Suprapubic skin (tissue), 4 donors: Measurements from ENCODE around the gene SUSD4.

Source experiments
- EP300 ChIP-seq: sonication (generic); formaldehyde crosslinking; IDR thresholded peaks from one replicate; pipeline ENCODE4 v1.6.1; 2017; ENCODE audit warnings: antibody characterized with exemption
- POLR2A ChIP-seq, 2 donors: fragments of 450-650 bp; IDR thresholded peaks; one replicate each; pipeline ENCODE4 v1.6.1; 2017; ENCODE audit warnings: antibody characterized with exemption in 2 of 2, mild to moderate bottlenecking in 2 of 2, moderate library complexity in 2 of 2
- POLR2AphosphoS5 ChIP-seq, 3 donors: sonication (generic); formaldehyde crosslinking; IDR thresholded peaks; one replicate each; pipeline ENCODE4 v1.6.1; 2017; ENCODE audit warnings: antibody characterized with exemption in 3 of 3
- TF ChIP-seq, protein P1 (sequence below), 2 donors: fragments of 200-600 bp in 1 of 2; fragments of 450-650 bp in 1 of 2; sonication (generic) in 1 of 2; IDR thresholded peaks; one replicate each; pipeline ENCODE4 v1.5.1; 2016 to 2019; ENCODE audit warnings: antibody characterized with exemption in 2 of 2, mild to moderate bottlenecking in 1 of 2, moderate library complexity in 1 of 2

DNA sequence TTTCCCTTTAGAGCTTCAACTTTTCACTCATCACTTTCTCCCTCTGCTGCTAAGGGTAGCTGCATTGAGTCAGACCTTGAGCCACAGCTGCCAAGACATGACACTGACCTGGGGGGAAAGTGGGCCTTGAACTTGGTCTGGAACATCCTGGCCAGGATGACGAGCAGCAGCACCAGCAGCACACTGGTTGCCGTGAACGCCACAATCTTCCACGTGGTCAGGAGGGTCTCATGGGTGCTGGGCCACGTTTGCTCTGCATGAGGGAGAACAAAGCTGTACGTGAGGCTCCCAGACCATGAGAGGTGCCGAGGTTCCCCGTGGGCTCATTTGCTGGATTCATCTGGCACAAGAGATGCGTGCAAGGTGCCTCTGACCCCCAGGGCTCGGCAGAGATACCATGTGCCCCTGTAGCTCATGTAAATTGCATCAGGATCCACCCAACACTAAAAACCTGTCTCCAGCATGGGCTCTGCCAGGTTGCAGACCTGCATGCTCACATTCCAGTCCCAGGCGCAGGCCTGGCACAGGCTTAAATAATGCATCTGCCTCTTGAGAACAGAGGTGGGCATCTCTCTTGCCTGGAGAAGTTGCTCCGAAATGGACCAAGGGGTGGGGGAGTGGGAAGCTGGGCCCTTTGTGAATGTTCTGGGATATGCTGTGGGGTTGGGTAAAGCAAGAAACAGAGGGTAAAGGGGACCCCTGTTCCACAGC is 136.3 kb downstream of the SUSD4 start:
- TF ChIP-seq, protein P1, sequence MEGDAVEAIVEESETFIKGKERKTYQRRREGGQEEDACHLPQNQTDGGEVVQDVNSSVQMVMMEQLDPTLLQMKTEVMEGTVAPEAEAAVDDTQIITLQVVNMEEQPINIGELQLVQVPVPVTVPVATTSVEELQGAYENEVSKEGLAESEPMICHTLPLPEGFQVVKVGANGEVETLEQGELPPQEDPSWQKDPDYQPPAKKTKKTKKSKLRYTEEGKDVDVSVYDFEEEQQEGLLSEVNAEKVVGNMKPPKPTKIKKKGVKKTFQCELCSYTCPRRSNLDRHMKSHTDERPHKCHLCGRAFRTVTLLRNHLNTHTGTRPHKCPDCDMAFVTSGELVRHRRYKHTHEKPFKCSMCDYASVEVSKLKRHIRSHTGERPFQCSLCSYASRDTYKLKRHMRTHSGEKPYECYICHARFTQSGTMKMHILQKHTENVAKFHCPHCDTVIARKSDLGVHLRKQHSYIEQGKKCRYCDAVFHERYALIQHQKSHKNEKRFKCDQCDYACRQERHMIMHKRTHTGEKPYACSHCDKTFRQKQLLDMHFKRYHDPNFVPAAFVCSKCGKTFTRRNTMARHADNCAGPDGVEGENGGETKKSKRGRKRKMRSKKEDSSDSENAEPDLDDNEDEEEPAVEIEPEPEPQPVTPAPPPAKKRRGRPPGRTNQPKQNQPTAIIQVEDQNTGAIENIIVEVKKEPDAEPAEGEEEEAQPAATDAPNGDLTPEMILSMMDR (IDR thresholded peaks at IDR 0.05): no peak
- TF ChIP-seq POLR2A (IDR thresholded peaks at IDR 0.05) (no peak), EP300 (no peak), POLR2AphosphoS5 (IDR thresholded peaks at IDR 0.05) (no peak)
